ENCODE measurements around the gene NREP. TPM values are rescaled to one million over a fixed set of nuclear protein-coding genes. Genes with fewer than 3 reads are reported as not detected.

The NREP gene
- total and polyA plus RNA-seq, 10 of the 15 experiments (the other 5 are each of a cell fraction or from before 2014, with no cell fraction given) = 20.6 to 117 (median 32.2) TPM

DNA sequence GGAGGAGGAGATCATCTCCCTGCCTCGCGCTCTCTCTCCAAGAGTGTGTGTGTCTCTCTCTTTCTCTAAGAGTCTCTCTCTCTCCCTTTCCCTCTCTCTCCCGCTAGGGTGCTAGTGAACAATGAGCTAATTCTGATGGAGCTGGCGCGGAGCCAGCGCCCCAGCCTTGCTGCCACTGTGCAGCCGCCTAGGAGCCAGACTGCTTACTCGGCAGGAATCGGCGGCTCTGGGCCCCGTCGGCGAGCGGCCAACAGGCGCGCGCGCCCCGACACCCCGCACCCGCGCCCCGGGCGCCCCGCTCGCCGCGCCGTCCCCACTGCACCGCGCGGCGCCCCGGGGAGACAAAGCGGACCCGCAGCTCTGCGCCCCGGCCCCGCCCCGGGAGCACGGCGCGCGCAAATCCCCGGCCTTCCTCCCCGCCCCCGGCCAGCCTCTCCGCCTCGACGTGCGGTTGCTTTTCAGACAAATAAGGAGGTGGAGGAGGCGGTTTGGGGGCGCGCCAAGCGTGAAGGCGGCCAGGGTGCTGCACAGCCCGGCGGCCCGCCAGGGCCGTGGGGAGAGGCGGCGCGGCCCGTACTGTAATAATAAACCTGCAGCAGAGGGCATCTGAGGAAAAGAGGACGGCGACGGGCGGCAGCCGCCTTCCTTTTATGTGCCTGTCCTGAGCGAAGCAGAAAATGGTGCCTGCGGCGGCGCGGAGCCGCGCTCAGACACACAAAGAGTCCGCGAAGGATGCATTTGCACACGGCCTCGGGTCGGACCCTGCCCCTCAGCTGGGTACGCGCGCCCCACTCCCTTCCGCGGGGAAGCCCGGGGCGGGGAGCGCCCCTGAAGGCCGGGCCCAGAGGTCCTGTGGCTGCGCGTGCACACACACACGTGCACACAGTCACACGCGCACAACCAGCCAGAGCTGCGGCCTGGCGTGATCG, 625 bp upstream of the NREP start (continued):
- TF ChIP-seq, protein P1, sequence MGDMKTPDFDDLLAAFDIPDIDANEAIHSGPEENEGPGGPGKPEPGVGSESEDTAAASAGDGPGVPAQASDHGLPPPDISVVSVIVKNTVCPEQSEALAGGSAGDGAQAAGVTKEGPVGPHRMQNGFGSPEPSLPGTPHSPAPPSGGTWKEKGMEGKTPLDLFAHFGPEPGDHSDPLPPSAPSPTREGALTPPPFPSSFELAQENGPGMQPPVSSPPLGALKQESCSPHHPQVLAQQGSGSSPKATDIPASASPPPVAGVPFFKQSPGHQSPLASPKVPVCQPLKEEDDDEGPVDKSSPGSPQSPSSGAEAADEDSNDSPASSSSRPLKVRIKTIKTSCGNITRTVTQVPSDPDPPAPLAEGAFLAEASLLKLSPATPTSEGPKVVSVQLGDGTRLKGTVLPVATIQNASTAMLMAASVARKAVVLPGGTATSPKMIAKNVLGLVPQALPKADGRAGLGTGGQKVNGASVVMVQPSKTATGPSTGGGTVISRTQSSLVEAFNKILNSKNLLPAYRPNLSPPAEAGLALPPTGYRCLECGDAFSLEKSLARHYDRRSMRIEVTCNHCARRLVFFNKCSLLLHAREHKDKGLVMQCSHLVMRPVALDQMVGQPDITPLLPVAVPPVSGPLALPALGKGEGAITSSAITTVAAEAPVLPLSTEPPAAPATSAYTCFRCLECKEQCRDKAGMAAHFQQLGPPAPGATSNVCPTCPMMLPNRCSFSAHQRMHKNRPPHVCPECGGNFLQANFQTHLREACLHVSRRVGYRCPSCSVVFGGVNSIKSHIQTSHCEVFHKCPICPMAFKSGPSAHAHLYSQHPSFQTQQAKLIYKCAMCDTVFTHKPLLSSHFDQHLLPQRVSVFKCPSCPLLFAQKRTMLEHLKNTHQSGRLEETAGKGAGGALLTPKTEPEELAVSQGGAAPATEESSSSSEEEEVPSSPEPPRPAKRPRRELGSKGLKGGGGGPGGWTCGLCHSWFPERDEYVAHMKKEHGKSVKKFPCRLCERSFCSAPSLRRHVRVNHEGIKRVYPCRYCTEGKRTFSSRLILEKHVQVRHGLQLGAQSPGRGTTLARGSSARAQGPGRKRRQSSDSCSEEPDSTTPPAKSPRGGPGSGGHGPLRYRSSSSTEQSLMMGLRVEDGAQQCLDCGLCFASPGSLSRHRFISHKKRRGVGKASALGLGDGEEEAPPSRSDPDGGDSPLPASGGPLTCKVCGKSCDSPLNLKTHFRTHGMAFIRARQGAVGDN (IDR thresholded peaks at IDR 0.05) = peak; percentile 89
- TF ChIP-seq POU2F2 (IDR thresholded peaks at IDR 0.05; ENCODE audit: borderline replicate concordance, low read depth, low read length) (peak; percentile 50; the same call in 2 of the 3 replicates), STAT1 (conservative IDR thresholded peaks at IDR 0.05) (no peak), SMARCA5 (IDR thresholded peaks at IDR 0.05) (peak; percentile 67; the same call in 1 of the 2 replicates), GATAD2B (conservative IDR thresholded peaks at IDR 0.05; ENCODE audit: low read depth) (peak; percentile 81), ZBTB4 (CRISPR knock-in tag; IDR thresholded peaks at IDR 0.05) (no peak), BACH1 (IDR thresholded peaks at IDR 0.05; ENCODE audit: borderline replicate concordance) (peak; percentile 86), SUPT20H (IDR thresholded peaks at IDR 0.05; ENCODE audit: borderline replicate concordance, control insufficient read depth, low read depth, low read length) (no peak), ASH2L (IDR thresholded peaks at IDR 0.05; ENCODE audit: borderline replicate concordance, low read depth) (0 out of 2 replicates have a peak, but pooled peaks have one; percentile 21), CBX5 (IDR thresholded peaks at IDR 0.05; ENCODE audit: low read depth) (peak; percentile 66), MTA3 (IDR thresholded peaks at IDR 0.05; ENCODE audit: borderline replicate concordance, low read length) (peak; percentile 19; the same call in 1 of the 2 replicates), DPF2 (IDR thresholded peaks at IDR 0.05) (peak; percentile 85), PAX5 (IDR thresholded peaks at IDR 0.05; ENCODE audit: borderline replicate concordance, low read depth, low read length) (peak; percentile 55; the same call in 1 of the 2 replicates), ZNF24 (IDR thresholded peaks at IDR 0.05) (no peak), MYB (IDR thresholded peaks at IDR 0.05; ENCODE audit: borderline replicate concordance, low read depth, low read length) (no peak)
- TF ChIP-seq, protein P2, sequence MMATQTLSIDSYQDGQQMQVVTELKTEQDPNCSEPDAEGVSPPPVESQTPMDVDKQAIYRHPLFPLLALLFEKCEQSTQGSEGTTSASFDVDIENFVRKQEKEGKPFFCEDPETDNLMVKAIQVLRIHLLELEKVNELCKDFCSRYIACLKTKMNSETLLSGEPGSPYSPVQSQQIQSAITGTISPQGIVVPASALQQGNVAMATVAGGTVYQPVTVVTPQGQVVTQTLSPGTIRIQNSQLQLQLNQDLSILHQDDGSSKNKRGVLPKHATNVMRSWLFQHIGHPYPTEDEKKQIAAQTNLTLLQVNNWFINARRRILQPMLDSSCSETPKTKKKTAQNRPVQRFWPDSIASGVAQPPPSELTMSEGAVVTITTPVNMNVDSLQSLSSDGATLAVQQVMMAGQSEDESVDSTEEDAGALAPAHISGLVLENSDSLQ (IDR thresholded peaks at IDR 0.05) = peak; percentile 33
- TF ChIP-seq, protein P3, sequence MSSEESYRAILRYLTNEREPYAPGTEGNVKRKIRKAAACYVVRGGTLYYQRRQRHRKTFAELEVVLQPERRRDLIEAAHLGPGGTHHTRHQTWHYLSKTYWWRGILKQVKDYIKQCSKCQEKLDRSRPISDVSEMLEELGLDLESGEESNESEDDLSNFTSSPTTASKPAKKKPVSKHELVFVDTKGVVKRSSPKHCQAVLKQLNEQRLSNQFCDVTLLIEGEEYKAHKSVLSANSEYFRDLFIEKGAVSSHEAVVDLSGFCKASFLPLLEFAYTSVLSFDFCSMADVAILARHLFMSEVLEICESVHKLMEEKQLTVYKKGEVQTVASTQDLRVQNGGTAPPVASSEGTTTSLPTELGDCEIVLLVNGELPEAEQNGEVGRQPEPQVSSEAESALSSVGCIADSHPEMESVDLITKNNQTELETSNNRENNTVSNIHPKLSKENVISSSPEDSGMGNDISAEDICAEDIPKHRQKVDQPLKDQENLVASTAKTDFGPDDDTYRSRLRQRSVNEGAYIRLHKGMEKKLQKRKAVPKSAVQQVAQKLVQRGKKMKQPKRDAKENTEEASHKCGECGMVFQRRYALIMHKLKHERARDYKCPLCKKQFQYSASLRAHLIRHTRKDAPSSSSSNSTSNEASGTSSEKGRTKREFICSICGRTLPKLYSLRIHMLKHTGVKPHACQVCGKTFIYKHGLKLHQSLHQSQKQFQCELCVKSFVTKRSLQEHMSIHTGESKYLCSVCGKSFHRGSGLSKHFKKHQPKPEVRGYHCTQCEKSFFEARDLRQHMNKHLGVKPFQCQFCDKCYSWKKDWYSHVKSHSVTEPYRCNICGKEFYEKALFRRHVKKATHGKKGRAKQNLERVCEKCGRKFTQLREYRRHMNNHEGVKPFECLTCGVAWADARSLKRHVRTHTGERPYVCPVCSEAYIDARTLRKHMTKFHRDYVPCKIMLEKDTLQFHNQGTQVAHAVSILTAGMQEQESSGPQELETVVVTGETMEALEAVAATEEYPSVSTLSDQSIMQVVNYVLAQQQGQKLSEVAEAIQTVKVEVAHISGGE (CRISPR knock-in tag; IDR thresholded peaks at IDR 0.05) = no peak

Data from GM12878 (cell line).